H9 (cell line): Measurements from ENCODE around the gene BLACAT1. TPM values are rescaled to one million over a fixed set of nuclear protein-coding genes. Genes with fewer than 3 reads are reported as not detected.

Experiments used
- DNase-seq: peaks from one replicate; pipeline ENCODE4 v3.0.0-alpha.2; 2017
- H2AFZ ChIP-seq: one replicate; pipeline ENCODE4 v1.6.1; 2013; ENCODE audit warnings: mild to moderate bottlenecking, low read length, control low read depth, moderate library complexity
- H2AK5ac ChIP-seq: 2 replicates; pipeline ENCODE4 v1.6.1; 2013; ENCODE audit warnings: low read length, control low read depth, mixed read lengths; ENCODE audit not compliant: insufficient read length
- H2BK120ac ChIP-seq: one replicate; pipeline ENCODE4 v1.6.1; 2013; ENCODE audit warnings: low read depth, mild to moderate bottlenecking, low read length, control low read depth, inconsistent platforms; ENCODE audit not compliant: poor library complexity, severe bottlenecking
- H2BK12ac ChIP-seq: 2 replicates; pipeline ENCODE4 v1.6.1; 2013; ENCODE audit warnings: low read length, control low read depth, mixed read lengths, low read depth; ENCODE audit not compliant: insufficient read length
- H2BK15ac ChIP-seq: 2 replicates; pipeline ENCODE4 v1.6.1; 2013; ENCODE audit warnings: low read depth, low read length, control low read depth
- H2BK20ac ChIP-seq: one replicate; pipeline ENCODE4 v1.6.1; 2013; ENCODE audit warnings: low read depth, mild to moderate bottlenecking, low read length, control low read depth, inconsistent platforms; ENCODE audit not compliant: poor library complexity, severe bottlenecking
- H2BK5ac ChIP-seq: 2 replicates; pipeline ENCODE4 v1.6.1; 2013; ENCODE audit warnings: low read length, control low read depth, mixed read lengths; ENCODE audit not compliant: insufficient read length
- H3K14ac ChIP-seq: 2 replicates; pipeline ENCODE4 v1.6.1; 2013; ENCODE audit warnings: low read length, control low read depth; ENCODE audit not compliant: insufficient read depth
- H3K18ac ChIP-seq: 2 replicates; pipeline ENCODE4 v1.6.1; 2013; ENCODE audit warnings: low read depth, mild to moderate bottlenecking, mixed read lengths, low read length, control low read depth; ENCODE audit not compliant: insufficient read length
- H3K23ac ChIP-seq: 2 replicates; pipeline ENCODE4 v1.6.1; 2013; ENCODE audit warnings: low read length, control low read depth, mixed read lengths, low read depth; ENCODE audit not compliant: insufficient read length
- H3K23me2 ChIP-seq: 2 replicates; pipeline ENCODE4 v1.6.1; 2013; ENCODE audit warnings: low read depth, mild to moderate bottlenecking, mixed read lengths, low read length, control low read depth; ENCODE audit not compliant: insufficient read length, poor library complexity, severe bottlenecking
- H3K27ac ChIP-seq: 2 replicates; pipeline ENCODE4 v1.5.1; 2013; ENCODE audit warnings: low read length, control low read depth, mixed read lengths, low read depth; ENCODE audit not compliant: insufficient read length
- H3K27me3 ChIP-seq: 2 replicates; pipeline ENCODE4 v1.6.1; 2013; ENCODE audit warnings: low read length, control low read depth, inconsistent platforms; ENCODE audit not compliant: insufficient read depth
- H3K4ac ChIP-seq: 2 replicates; pipeline ENCODE4 v1.6.1; 2013; ENCODE audit warnings: low read depth, mild to moderate bottlenecking, control low read depth, inconsistent platforms, low read length, moderate library complexity
- H3K4me1 ChIP-seq: 2 replicates; pipeline ENCODE4 v1.6.1; 2013; ENCODE audit warnings: low read length, control low read depth, inconsistent platforms; ENCODE audit not compliant: insufficient read depth
- H3K4me2 ChIP-seq: 2 replicates; pipeline ENCODE4 v1.6.1; 2013; ENCODE audit warnings: low read length, control low read depth, mixed read lengths; ENCODE audit not compliant: insufficient read length, insufficient read depth
- H3K56ac ChIP-seq: 2 replicates; pipeline ENCODE4 v1.6.1; 2013; ENCODE audit warnings: low read depth, mild to moderate bottlenecking, mixed read lengths, low read length, control low read depth; ENCODE audit not compliant: insufficient read length
- H3K79me1 ChIP-seq: 2 replicates; pipeline ENCODE4 v1.6.1; 2013; ENCODE audit warnings: low read depth, mild to moderate bottlenecking, moderate library complexity, low read length, control low read depth, inconsistent platforms; ENCODE audit not compliant: insufficient read depth, poor library complexity, severe bottlenecking
- H3K79me2 ChIP-seq: 2 replicates; pipeline ENCODE4 v1.6.1; 2013; ENCODE audit warnings: low read length, control low read depth, inconsistent platforms; ENCODE audit not compliant: insufficient read depth
- H3K9ac ChIP-seq: 2 replicates; pipeline ENCODE4 v1.6.1; 2013; ENCODE audit warnings: low read length, control low read depth, mixed read lengths; ENCODE audit not compliant: insufficient read length; ENCODE audit errors: extremely low read depth
- H3K9me3 ChIP-seq: one replicate; pipeline ENCODE4 v1.6.1; 2013; ENCODE audit warnings: low read depth, low read length, inconsistent platforms; ENCODE audit not compliant: control insufficient read depth
- H3T11ph ChIP-seq: one replicate; pipeline ENCODE4 v1.6.1; 2013; ENCODE audit warnings: mild to moderate bottlenecking, low read length, control low read depth, inconsistent platforms
- H4K20me1 ChIP-seq: one replicate; pipeline ENCODE4 v1.6.1; 2013; ENCODE audit not compliant: control insufficient read depth, insufficient read length, insufficient read depth
- H4K5ac ChIP-seq: 2 replicates; pipeline ENCODE4 v1.6.1; 2013; ENCODE audit warnings: low read depth, mild to moderate bottlenecking, mixed read lengths, low read length, control low read depth; ENCODE audit not compliant: insufficient read length
- H4K8ac ChIP-seq: replicated peaks from 2 replicates; pipeline ENCODE4 v1.6.1; 2013; ENCODE audit warnings: low read length, control low read depth, mixed read lengths, low read depth; ENCODE audit not compliant: insufficient read length
- H4K91ac ChIP-seq: 2 replicates; pipeline ENCODE4 v1.6.1; 2013; ENCODE audit warnings: low read depth, mild to moderate bottlenecking, moderate library complexity, mixed read lengths, low read length, control low read depth; ENCODE audit not compliant: insufficient read length
- H3K27ac Mint-ChIP-seq, 3 experiments: 2 replicates in 2 of 3; 3 replicates in 1 of 3; pipeline ENCODE4 v1.8.0; 2020 to 2021; ENCODE audit warnings: mixed read lengths in 3 of 3, mild to moderate bottlenecking in 1 of 3, moderate library complexity in 1 of 3
- H3K27me3 Mint-ChIP-seq: 2 replicates; pipeline ENCODE4 v1.8.0; 2021; ENCODE audit warnings: low read depth, mild to moderate bottlenecking, moderate library complexity, mixed read lengths
- H3K36me3 Mint-ChIP-seq, 3 experiments: 2 replicates in 2 of 3; 3 replicates in 1 of 3; pipeline ENCODE4 v1.8.0; 2020 to 2021; ENCODE audit warnings: low read depth in 3 of 3, mixed read lengths in 3 of 3; ENCODE audit not compliant: insufficient read depth in 1 of 3
- H3K4me1 Mint-ChIP-seq, 2 experiments: 2 replicates each; pipeline ENCODE4 v1.8.0; 2020; ENCODE audit warnings: mixed read lengths in 2 of 2
- H3K4me3 Mint-ChIP-seq, 2 experiments: 2 replicates in 1 of 2; 3 replicates in 1 of 2; pipeline ENCODE4 v1.8.0; 2020 to 2021; ENCODE audit warnings: mild to moderate bottlenecking in 2 of 2, mixed read lengths in 2 of 2, moderate library complexity in 1 of 2
- H3K9me3 Mint-ChIP-seq, 2 experiments: 2 replicates in 1 of 2; 3 replicates in 1 of 2; pipeline ENCODE4 v1.8.0; 2020; ENCODE audit warnings: mild to moderate bottlenecking in 2 of 2, mixed read lengths in 2 of 2, moderate library complexity in 1 of 2
- WGBS: extraction: QIAGEN DNeasy Blood & Tissue Kit; methylation state at CpG from one replicate; pipeline ENCODE4 v1.1.7; 2013; ENCODE audit warnings: missing lambda C conversion rate, low lambda C conversion rate, mixed read lengths; ENCODE audit not compliant: insufficient read length; ENCODE audit errors: extremely low coverage; 5-methylcytosine and 5-hydroxymethylcytosine counted together
- total RNA-seq: library from RNA; stranded (reverse); gene quantifications from 2 replicates; pipeline ENCODE4 v1.2.1, GENCODE V29; 2021
- TF ChIP-seq, protein P1 (sequence below): fragments of 200-600 bp; sonication (generic); conservative IDR thresholded peaks from 3 replicates; pipeline ENCODE4 v1.8.0; 2021; ENCODE audit warnings: antibody characterized with exemption, mild to moderate bottlenecking

Gene BLACAT1
- total RNA-seq, 1 experiment from 2014 or later = 4.0 TPM

DNA sequence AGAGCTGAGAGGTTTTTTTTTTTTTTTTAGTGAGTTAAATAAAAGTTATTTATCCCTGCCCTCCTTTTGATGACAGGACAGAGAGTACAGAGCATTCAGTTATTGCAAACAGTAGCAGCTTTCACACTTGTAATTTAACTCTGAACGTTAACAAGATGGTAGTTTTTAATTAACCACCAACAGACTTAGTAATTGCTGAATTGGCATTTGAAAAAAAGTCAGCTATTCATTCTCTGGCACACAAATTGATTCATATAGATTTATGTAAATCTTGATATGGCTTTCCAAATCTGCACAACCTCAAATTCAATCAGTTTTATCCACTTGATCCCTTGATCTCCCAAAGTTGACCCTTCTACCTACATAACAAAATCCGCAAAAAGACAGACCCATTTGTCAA, 34.9 kb downstream of the BLACAT1 start:
- Histone ChIP-seq H3K9me3 (no peaks in the 10 kb centered on the region), H2BK12ac (no peak overlapping the region), H3K18ac (no peak overlapping the region), H3T11ph (no peak overlapping the region), H2AFZ (no peak overlapping the region), H3K79me1 (no peaks in the 10 kb centered on the region), H4K5ac (no peak overlapping the region), H2BK5ac (no peak overlapping the region), H3K23ac (no peak overlapping the region), H3K23me2 (no peaks in the 10 kb centered on the region), H4K91ac (no peak overlapping the region), H3K4me1 (no peaks in the 10 kb centered on the region), H3K79me2 (no peaks in the 10 kb centered on the region), H2BK20ac (no peak overlapping the region), H3K27ac (no peak overlapping the region), H4K20me1 (no peaks in the 10 kb centered on the region), H3K4ac (no peak overlapping the region), H3K4me2 (no peak overlapping the region), H3K56ac (no peak overlapping the region), H3K27me3 (no peaks in the 10 kb centered on the region), H2BK120ac (no peak overlapping the region), H2AK5ac (no peak overlapping the region), H2BK15ac (no peak overlapping the region), H4K8ac (no peak overlapping the region), H3K14ac (no peak overlapping the region), H3K9ac (no peak overlapping the region)
- DNase-seq = no peak
- H3K36me3 Mint-ChIP-seq = peaks cover 0 to 2% (median 0%) of the 10 kb centered on the region in 3 experiments; a peak in 1 of 7 replicates
- H3K4me1 Mint-ChIP-seq = peaks cover 14 to 27% of the 10 kb centered on the region in 2 experiments
- H3K4me3 Mint-ChIP-seq = no peak overlapping the region
- peaks cover 24% of the 10 kb centered on the region for H3K27me3 Mint-ChIP-seq
- no peaks in the 10 kb centered on the region for H3K9me3 Mint-ChIP-seq
- no CpG with 5 or more reads among the region's 2 CpGs for WGBS
- no peak overlapping the region for H3K27ac Mint-ChIP-seq
- TF ChIP-seq, protein P1, sequence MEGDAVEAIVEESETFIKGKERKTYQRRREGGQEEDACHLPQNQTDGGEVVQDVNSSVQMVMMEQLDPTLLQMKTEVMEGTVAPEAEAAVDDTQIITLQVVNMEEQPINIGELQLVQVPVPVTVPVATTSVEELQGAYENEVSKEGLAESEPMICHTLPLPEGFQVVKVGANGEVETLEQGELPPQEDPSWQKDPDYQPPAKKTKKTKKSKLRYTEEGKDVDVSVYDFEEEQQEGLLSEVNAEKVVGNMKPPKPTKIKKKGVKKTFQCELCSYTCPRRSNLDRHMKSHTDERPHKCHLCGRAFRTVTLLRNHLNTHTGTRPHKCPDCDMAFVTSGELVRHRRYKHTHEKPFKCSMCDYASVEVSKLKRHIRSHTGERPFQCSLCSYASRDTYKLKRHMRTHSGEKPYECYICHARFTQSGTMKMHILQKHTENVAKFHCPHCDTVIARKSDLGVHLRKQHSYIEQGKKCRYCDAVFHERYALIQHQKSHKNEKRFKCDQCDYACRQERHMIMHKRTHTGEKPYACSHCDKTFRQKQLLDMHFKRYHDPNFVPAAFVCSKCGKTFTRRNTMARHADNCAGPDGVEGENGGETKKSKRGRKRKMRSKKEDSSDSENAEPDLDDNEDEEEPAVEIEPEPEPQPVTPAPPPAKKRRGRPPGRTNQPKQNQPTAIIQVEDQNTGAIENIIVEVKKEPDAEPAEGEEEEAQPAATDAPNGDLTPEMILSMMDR = no peak
